HuH-7.5 (cell line): ENCODE data around the gene GRB14.
"Not testable (repeated sequence)": the region's sequence is repeated elsewhere in the genome, so short reads cannot be mapped to it uniquely, and the experiment has no call there.

Source experiments
- DNase-seq: peaks from one replicate; pipeline ENCODE4 v3.0.0; 2011; ENCODE audit warnings: low spot score

The GRB14 gene

GRCh38 chr2:164620873-164621763 lies at the start of gene GRB14:
Gene GRB14, minus strand, starts transcription at chr2:164621482. Its CDS starts 173 bp downstream, at chr2:164621309.
- peak; percentile 68 for DNase-seq

DNA sequence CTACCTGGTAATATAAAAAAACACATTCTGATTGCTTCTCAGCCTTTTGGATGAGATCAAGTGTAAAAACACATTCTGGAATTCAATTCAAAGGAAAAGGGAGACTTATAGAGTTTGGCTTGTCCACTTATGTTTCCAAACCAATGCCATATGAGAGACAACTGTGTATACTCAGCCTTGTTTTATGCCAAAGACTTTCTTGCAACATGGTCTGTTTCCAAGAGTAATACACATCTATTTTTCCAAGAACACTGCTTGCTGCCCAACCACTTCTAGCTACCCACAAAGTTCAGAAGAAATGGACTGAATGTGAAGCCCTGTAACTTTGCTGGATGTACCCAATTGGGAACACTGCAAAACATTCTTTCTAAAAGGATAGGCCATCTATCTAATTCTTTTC lies 48.0 kb upstream of the GRB14 start:
- no peak for DNase-seq

DNA sequence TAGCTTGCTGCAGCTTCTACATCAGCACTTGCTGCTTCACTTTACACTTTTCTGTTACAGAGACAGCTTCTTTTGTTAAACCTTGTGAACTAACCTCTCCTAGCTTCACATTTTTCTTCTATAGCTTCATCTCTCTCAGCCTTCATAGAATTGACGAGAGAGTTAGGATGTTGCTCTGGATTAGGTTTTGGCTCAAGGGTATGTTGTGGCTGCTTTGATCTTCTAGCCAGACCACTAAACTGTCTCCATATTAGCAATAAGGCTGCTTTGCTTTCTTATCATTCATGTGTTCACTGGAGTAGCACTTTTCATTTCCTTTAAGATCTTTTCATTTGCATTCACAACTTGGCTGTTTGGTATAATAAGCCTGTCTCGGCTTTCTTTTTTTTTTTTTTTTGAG lies 46.3 kb upstream of the GRB14 start:
- no peak for DNase-seq

DNA sequence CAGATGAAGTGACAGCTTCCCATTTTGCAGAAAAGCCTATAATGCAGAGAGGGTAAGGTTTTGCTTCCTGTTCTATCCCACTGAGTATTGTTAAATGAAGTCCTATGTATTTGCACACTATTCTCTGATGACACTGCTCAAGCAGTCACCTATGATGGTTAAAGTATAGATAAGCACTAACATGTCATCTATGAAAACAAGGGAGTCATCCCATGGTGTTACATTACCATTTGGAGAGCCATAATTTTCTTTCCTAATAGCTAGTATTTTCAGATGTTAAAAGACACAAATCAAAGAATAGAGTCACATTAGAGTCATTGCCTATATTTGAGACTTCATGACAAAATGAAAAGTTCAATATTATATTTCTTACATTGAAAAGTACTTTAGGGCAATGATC lies 42.8 kb upstream of the GRB14 start:
- DNase-seq: no peak

GRCh38 chr2:164662868-164663631 lies 41.8 kb upstream of the GRB14 start:
- no peak for DNase-seq

GRCh38 chr2:164662066-164662465 lies 40.8 kb upstream of the GRB14 start:
- DNase-seq: no peak

GRCh38 chr2:164661349-164661748 lies 40.1 kb upstream of the GRB14 start:
- no peak for DNase-seq

DNA sequence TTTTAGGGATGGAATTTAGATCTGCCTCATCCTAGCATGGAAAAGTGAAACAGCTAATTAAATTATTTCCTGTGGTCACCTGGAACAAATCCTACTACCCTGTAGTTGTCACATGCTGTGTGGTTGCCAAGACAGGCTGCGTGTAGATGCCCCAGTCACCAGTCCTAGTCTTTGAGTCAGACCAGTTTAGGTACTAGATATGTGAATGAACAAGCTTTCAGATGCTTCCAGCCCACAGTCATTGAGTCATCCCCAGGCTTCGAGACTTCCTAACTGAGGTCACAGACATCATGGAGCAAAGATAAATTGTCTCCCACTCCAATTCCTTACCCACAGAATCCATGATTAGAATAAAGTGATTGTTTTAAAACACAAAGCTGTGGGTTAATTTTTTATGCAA lies 35.8 kb upstream of the GRB14 start:
- DNase-seq: no peak

DNA sequence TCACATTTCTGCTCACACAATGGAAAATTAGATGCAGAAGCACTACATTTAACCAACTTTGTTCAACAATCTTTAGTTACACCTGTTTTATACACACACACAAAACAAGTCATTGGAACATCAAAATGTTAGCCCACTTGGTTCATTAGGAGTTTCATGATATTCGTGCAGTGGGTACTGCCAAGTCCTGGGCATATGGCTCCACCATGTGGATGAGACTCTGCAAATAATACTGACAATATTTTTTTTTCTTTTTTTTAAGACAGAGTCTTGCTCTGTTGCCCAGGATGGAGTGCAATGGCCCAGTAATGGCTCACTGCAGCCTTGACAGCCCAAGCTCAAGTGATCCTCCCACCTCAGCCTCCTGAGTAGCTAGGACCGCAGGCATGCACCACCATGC lies 34.5 kb upstream of the GRB14 start:
- no peak for DNase-seq

GRCh38 chr2:164655336-164655735 lies 34.1 kb upstream of the GRB14 start:
- DNase-seq: no peak

DNA sequence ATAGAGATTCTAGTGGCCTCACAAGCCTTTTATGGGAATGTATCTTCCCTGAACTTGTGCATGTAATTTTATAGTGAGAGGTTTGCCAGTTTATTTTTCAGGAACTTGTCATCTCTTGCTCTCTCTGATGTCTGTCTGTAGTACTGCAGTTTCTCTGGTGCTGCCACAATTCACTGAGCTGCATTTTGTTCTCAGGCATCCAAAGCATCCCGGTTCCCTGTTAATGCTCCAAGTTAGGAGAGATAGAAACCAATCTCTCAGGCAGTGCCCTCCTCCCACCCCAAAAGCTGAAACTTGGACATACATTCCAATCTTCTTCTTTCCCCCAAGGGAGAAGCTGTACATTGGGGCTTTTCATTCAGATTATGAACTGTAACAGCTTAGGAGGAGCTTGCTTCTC lies 30.1 kb upstream of the GRB14 start:
- no peak for DNase-seq

GRCh38 chr2:164644036-164644700 lies 22.9 kb upstream of the GRB14 start:
- DNase-seq: no peak

- no peak for DNase-seq
Observed at GRCh38 chr2:164642946-164643555, 21.8 kb upstream of the GRB14 start.

GRCh38 chr2:164642268-164642667 lies 21.0 kb upstream of the GRB14 start:
- DNase-seq: no peak

DNA sequence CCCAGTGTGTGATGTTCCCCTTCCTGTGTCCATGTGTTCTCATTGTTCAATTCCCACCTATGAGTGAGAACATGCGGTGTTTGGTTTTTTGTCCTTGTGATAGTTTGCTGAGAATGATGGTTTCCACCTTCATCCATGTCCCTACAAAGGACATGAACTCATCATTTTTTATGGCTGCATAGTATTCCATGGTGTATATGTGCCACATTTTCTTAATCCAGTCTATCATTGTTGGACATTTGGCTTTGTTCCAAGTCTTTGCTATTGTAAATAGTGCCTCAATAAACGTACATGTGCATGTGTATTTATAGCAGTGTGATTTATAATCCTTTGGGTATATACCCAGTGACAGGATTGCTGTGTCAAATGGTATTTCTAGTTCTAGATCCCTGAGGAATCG lies 7.0 kb upstream of the GRB14 start:
- not testable (repeated sequence) for DNase-seq

GRCh38 chr2:164625378-164625971 lies 4.2 kb upstream of the GRB14 start:
- no peak for DNase-seq

DNA sequence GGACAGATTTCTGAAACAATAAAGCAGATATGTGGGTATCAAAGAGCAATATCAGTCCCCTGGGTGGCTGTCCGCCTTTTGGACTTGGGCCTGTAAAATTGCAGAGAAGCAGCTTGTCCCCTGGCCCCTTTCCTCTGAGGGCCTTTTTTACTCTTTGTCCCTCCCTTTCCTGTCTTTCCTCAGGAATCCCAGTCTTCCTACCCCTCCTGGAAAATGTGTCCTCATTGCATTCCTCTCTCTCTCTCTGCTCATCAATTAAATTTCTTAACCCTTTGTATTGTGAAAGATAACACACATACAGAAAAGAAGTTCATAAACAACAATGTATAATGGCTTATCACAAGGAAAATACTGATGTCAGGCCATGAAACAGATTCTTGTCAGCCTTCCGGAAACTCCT lies 3.0 kb upstream of the GRB14 start:
- no peak for DNase-seq

DNA sequence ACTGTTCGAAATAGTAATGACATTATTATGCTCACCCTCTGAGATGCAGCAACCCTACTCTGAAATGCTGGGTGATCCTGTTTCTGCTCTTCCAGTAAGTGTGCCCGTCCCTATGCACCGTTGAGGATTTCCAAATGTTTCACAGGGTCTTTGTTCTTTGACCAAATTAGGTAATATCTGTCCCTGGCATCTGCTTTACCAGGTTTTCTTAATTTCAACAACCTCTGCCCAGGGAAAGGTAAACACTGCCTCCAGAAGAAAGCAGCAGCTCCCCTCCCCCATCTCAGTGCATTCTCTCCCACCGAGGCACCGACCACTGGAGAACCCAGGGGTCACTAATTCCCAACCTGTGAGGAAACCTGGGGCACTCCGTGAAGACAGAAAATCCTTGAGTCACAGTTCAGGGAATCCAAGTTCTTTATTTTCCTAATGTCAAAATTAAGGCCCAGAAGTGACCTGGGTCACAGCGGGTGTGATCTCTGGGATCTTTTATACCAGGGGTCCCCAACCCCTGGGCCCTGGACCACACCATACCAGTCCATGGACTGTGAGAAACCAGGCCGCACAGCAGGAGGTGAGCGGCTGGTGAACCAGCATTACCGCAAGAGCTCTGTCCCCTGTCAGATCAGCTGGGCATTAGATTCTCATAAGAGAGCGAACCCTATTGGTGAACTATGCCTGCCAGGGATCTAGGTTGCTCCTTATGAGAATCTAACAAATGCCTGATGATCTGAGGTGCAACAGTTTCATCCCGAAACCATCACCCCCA lies 1.2 kb upstream of the GRB14 start:
- no peak for DNase-seq

GRCh38 chr2:164621764-164622105 lies 453 bp upstream of the GRB14 start:
- DNase-seq: peak; percentile 27

- DNase-seq: no peak
Observed at GRCh38 chr2:164620457-164620856, 825 bp downstream of the GRB14 start.

DNA sequence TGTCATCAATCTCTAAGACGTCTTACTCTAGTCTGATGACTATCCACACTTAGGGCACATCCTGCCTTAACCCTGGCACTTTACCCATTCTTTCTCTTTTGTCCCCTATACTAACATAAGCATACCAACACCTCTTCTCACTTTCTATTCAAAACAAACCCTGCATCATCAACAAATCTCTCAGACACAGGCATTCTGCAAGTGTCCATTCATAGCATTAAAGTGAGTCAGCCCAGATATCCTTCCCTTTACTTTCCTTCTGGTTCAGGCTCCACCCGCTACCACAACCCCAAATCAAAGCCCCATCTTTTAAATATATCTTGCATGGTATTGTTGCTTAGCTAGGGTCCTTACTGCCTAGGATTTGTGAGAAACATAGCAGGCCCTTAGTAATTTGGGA lies 3.8 kb downstream of the GRB14 start:
- no peak for DNase-seq
